ENCODE data around the gene SSBP3. TPM values are rescaled to one million over a fixed set of nuclear protein-coding genes. Genes with fewer than 3 reads are reported as not detected.

The SSBP3 gene
- total and polyA plus RNA-seq, 9 of the 15 experiments (the other 6 are each of a cell fraction or from before 2014, with no cell fraction given), result 8.7 to 108 (median 33.8) TPM

DNA sequence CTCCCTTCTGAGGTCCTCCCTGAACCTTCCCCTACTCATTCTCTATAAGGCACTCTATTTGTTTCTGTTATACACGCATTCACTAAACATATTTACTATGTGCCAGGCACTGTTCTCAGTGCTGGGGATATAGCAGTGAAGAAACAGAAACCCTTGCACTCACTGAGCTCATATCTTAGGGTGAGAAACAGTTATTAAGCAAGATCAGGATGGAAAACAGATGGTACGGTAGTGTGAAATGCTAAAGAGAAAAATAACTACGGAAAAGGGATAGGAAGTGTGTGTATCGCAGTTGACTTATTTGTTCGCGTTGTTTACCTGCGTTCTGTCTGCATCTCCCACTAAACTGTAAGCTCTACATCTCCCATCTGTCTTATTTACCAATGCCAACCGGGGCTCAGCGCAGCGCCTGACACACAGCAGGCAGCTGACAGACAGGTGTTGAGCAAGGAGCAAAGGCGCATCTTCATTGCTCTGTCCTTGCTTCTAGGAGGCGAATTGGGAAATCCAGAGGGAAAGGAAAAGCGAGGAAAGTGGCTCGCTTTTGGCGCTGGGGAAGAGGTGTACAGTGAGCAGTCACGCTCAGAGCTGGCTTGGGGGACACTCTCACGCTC is 206.9 kb downstream of the SSBP3 start:
- peak overlapping the region; percentile 95 to 96 for H3K9ac ChIP-seq (ENCODE audit: insufficient read depth in 1 of 2, low read depth in 2 of 2, low read length in 2 of 2)
- H3K27me3 ChIP-seq (ENCODE audit: control insufficient read depth in 2 of 2, insufficient read depth in 2 of 2, low read length in 2 of 2), result no peaks in the 10 kb centered on the region
- H3K79me2 ChIP-seq (ENCODE audit: control insufficient read depth, insufficient read depth, low read length), result peaks cover 51% of the 10 kb centered on the region
- H3K36me3 ChIP-seq (ENCODE audit: control insufficient read depth, insufficient read depth, low read length), result peaks cover 50% of the 10 kb centered on the region
- in situ Hi-C loops (cut with MboI), result no loop called here
- peak overlapping the region; percentile 93 for H2AFZ ChIP-seq (ENCODE audit: low read depth, low read length)
- peak; percentile 3 for ATAC-seq
- ChIA-PET POLR2A (interaction anchor here (0.5 to 9.0 kb wide), 14 partner anchors 8 to 265 kb away, joined by 3 to 148 read pairs (median 3); no protein-coding TSS in a partner anchor), CTCF (ENCODE audit: low intra/inter-chr PET ratio) (no interaction called here)
- no peaks in the 10 kb centered on the region for H3K9me3 ChIP-seq (replicated peaks; ENCODE audit: control insufficient read depth, insufficient read depth, low read depth, low read length)
- H3K9me1 ChIP-seq (ENCODE audit: control insufficient read depth, insufficient read depth, low read length), result no peaks in the 10 kb centered on the region
- H3K4me2 ChIP-seq (ENCODE audit: insufficient read depth, low read length), result peak overlapping the region; percentile 96
- TSS peak; percentile 83 for BruUV-seq (replicated peaks)
- H4K20me1 ChIP-seq (replicated peaks; ENCODE audit: control insufficient read depth, insufficient read depth, low read length), result no peaks in the 10 kb centered on the region
- no peak for FAIRE-seq
- no peak for DNase-seq (ENCODE audit: extremely low read depth in 1 of 4, low spot score in 3 of 4)
- intact Hi-C loops (cut with micrococcal nuclease), result no loop called here
- peak overlapping the region; percentile 83 for H3K27ac ChIP-seq (ENCODE audit: extremely low read depth, low read depth, low read length)
- peaks cover 20 to 24% of the 10 kb centered on the region in 2 experiments; a peak in 4 of 5 replicates for H3K4me1 ChIP-seq (replicated peaks in 1 of 2; ENCODE audit: control insufficient read depth in 2 of 2, insufficient read depth in 2 of 2, low read length in 2 of 2)
- 9% methylated on average over 17 of the region's 17 CpGs for WGBS (ENCODE audit: insufficient coverage, low coverage, missing lambda C conversion rate)
- H3K4me3 ChIP-seq, result peak overlapping the region; percentile 85
- TF ChIP-seq MAX (CRISPR knock-in tag; IDR thresholded peaks at IDR 0.05) (0 out of 2 replicates have a peak, but pooled peaks have one; percentile 29), KLF16 (IDR thresholded peaks at IDR 0.05) (no peak), FOXA3 (CRISPR knock-in tag; conservative IDR thresholded peaks at IDR 0.05 in 1 of 2, IDR thresholded peaks at IDR 0.05 in 1 of 2) (peak in 1 of 2 experiments; percentile 68; a peak in 1 of 4 replicates), SMARCA4 (IDR thresholded peaks at IDR 0.05) (0 out of 2 replicates have a peak, but pooled peaks have one; percentile 12), CEBPB (tag; IDR thresholded peaks at IDR 0.05) (peak; percentile 85), HDGF (IDR thresholded peaks at IDR 0.05) (0 out of 2 replicates have a peak, but pooled peaks have one; percentile 21), NR2C1 (IDR thresholded peaks at IDR 0.05) (no peak), NR2C1 (tag; IDR thresholded peaks at IDR 0.05) (0 out of 2 replicates have a peak, but pooled peaks have one; percentile 13), MLLT1 (IDR thresholded peaks at IDR 0.05) (0 out of 4 replicates have a peak, but pooled peaks of 1 of the 2 experiments have one; percentile 23), CHD1 (IDR thresholded peaks at IDR 0.05; ENCODE audit: low read length) (peak; percentile 30)
- TF ChIP-seq, protein P1, sequence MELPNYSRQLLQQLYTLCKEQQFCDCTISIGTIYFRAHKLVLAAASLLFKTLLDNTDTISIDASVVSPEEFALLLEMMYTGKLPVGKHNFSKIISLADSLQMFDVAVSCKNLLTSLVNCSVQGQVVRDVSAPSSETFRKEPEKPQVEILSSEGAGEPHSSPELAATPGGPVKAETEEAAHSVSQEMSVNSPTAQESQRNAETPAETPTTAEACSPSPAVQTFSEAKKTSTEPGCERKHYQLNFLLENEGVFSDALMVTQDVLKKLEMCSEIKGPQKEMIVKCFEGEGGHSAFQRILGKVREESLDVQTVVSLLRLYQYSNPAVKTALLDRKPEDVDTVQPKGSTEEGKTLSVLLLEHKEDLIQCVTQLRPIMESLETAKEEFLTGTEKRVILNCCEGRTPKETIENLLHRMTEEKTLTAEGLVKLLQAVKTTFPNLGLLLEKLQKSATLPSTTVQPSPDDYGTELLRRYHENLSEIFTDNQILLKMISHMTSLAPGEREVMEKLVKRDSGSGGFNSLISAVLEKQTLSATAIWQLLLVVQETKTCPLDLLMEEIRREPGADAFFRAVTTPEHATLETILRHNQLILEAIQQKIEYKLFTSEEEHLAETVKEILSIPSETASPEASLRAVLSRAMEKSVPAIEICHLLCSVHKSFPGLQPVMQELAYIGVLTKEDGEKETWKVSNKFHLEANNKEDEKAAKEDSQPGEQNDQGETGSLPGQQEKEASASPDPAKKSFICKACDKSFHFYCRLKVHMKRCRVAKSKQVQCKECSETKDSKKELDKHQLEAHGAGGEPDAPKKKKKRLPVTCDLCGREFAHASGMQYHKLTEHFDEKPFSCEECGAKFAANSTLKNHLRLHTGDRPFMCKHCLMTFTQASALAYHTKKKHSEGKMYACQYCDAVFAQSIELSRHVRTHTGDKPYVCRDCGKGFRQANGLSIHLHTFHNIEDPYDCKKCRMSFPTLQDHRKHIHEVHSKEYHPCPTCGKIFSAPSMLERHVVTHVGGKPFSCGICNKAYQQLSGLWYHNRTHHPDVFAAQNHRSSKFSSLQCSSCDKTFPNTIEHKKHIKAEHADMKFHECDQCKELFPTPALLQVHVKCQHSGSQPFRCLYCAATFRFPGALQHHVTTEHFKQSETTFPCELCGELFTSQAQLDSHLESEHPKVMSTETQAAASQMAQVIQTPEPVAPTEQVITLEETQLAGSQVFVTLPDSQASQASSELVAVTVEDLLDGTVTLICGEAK (IDR thresholded peaks at IDR 0.05), result peak; percentile 35; the same call in 1 of the 2 replicates
- TF ChIP-seq, protein P1 (CRISPR knock-in tag; IDR thresholded peaks at IDR 0.05), result no peak
